ENCODE measurements around the gene NCF2.
"Not testable (repeated sequence)": the region's sequence is repeated elsewhere in the genome, so short reads cannot be mapped to it uniquely, and the experiment has no call there.

The NCF2 gene

DNA sequence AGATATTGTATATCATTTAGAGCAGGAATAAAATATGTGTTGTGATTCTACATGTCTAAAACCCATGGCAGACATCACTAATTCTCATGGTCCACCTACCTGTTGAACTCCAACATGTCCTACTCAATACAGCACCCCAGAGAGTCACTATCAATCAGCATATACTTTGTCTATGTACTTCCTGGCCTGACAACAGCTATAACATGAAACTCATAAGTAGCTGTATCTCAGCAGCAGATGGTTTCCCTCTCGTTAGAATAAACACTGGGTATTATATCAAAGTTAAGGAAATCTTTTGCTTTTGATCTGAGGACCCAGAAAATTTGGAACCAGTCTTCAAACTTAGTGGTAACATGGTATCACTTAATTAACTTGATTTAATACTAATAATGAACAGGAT, 29.5 kb upstream of the NCF2 start:
- no peak overlapping the region for H3K4me3 ChIP-seq (ENCODE audit: low read length)
- no peak for DNase-seq (ENCODE audit: low read depth, low spot score)

DNA sequence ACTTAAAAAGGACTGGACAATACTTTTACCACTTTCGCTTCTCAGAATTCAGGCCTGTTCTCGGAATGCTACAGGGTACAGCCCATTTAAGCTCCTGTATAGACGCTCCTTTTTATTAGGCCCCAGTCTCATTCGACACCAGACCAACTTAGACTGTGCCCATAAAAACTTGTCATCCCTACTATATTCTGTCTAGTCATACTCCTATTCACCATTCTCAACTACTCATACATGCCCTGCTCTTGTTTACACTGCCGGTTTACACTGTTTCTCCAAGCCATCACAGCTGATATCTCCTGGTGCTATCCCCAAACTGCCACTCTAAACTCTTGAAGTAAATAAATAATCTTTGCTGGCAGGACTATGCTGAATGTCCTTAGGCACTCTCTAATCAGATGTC, 27.9 kb upstream of the NCF2 start:
- not testable (repeated sequence) for DNase-seq (ENCODE audit: low read depth, low spot score); H3K4me3 ChIP-seq (ENCODE audit: low read length)

- not testable (repeated sequence) for DNase-seq (ENCODE audit: low read depth, low spot score); H3K4me3 ChIP-seq (ENCODE audit: low read length)
These were observed 22.7 kb upstream of the NCF2 start for GRCh38 chr1:183612975-183613374.

- H3K4me3 ChIP-seq (ENCODE audit: low read length): no peak overlapping the region
- DNase-seq (ENCODE audit: low read depth, low spot score): no peak
These were observed 22.1 kb upstream of the NCF2 start for GRCh38 chr1:183612407-183612806.

DNA sequence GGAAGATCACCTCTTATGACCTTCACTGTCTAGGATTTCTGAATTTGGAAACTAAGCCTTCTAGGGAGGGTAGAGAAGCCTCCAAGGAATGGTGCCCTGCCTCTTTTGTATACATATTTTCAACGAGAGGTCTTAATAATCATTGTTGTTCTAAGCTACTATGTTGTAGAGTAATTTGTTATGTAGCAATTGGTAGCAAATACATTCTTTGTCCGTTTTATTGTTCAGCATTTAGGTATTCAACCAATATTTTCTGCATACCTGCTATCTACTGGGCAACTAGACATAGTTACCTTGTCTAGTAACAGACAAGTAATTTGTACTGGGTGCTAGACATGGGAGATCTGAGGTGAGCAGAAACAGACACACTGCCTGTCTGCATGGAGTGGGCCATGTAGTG, 20.8 kb upstream of the NCF2 start:
- no peak for DNase-seq (ENCODE audit: low read depth, low spot score)
- no peak overlapping the region for H3K4me3 ChIP-seq (ENCODE audit: low read length)

DNA sequence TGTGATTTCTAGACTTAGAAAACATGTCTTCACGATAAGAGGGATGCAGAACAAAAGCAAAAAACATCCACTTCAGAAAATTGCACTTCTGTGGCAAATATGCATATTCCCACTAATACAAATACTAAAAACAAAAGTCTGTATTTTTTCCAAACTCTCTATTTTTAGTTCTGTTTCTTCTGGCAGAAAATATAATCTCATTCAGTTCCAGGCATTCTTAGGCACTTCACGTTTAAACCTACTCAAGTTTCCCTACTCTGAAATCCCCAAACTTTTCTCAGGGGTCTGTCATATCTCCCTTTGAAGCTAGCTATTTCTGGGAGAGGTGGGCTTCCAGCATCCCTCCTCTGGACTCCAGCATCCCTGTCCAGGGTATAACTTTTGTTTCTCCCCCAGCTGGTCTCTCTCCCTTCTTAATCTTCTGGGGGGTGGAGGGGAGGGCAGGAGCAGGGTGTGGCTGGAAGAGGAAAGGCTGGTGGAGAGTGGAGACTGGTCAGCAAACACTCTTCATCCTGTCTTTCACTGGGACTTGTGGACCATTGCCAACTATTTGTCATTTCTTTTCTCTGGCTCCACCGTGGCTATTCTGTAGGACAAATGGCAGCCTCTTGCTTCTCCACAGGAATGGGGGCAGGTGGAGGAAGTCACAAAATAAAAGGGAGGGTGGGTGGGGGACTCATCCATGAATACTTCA, 19.6 kb upstream of the NCF2 start:
- no peak overlapping the region for H3K4me3 ChIP-seq (ENCODE audit: low read length)
- no peak for DNase-seq (ENCODE audit: low read depth, low spot score)

DNA sequence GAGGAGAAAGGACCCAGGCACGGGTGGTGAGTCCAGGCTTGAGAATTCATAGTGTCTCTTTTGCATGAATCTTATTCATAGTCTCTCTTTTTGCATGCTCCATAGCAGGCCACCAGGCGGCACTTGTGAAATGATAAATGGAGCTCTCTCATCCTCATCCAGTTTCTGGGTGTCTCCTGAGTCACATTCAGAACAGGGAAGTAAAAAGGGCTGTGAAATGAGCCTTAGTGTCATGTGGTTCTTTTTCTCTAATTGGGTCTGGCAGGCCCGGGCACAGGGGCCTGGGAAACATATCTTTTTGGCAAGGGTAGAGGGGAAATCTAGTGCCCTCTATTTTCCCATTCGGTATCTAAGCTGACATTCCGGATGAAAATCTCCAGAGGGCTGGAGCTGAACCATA, 19.1 kb upstream of the NCF2 start:
- peak; percentile 27 for DNase-seq (ENCODE audit: low read depth, low spot score)
- H3K4me3 ChIP-seq (ENCODE audit: low read length): no peak overlapping the region

DNA sequence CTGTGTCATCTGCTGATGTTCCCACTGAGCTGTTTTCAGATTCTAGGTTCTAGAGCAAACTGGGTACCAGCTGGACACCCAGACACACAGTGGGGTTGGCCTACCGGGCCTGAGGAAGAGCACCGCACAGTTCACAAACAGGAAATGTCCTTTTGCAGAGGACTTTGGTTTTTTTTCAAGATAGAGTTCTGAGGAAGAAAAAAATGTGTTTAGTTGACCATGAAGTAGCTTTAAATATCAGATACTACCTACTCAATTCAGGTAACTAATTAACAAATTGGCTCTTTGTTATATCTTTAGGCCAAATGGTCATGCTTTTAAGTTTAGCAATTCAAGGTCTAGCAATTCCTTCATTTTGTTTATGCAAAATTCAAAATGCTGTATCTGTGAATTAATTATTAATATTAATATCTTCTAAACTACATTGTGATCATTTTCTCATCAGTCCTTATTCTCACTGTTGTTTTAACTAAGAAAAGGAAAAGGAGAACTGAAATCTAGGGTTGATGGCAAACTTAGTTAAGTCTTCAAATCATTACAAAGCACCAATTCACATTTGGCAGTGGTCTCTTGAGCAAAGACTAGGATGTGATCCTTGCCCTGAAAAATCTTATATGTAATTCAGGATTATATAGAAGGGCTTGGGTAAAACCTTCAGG, 17.2 kb upstream of the NCF2 start:
- H3K4me3 ChIP-seq (ENCODE audit: low read length): no peak overlapping the region
- no peak for DNase-seq (ENCODE audit: low read depth, low spot score)

GRCh38 chr1:183605904-183606303, 15.6 kb upstream of the NCF2 start:
- H3K4me3 ChIP-seq (ENCODE audit: low read length): no peak overlapping the region
- no peak for DNase-seq (ENCODE audit: low read depth, low spot score)

DNA sequence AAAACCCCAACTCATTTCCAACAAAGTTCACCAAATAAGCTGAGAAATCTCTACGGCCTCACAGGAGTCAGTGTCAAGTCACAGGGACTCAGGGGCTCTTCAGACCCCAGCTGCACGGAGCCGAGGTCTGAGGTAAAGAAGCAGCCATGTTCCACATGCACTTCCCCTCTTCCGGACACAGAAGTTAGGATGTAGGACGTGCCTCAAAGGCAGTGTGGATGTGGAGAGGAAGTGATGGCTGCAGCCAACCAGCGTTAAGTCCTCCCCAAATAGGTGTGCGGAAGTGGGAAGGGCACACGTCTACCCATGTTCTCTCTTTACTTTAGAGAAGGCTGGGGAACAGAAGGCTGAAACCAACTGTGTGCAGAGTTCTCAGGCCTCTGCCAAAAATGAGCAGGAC, 14.6 kb upstream of the NCF2 start:
- H3K4me3 ChIP-seq (ENCODE audit: low read length): no peak overlapping the region
- DNase-seq (ENCODE audit: low read depth, low spot score): no peak

DNA sequence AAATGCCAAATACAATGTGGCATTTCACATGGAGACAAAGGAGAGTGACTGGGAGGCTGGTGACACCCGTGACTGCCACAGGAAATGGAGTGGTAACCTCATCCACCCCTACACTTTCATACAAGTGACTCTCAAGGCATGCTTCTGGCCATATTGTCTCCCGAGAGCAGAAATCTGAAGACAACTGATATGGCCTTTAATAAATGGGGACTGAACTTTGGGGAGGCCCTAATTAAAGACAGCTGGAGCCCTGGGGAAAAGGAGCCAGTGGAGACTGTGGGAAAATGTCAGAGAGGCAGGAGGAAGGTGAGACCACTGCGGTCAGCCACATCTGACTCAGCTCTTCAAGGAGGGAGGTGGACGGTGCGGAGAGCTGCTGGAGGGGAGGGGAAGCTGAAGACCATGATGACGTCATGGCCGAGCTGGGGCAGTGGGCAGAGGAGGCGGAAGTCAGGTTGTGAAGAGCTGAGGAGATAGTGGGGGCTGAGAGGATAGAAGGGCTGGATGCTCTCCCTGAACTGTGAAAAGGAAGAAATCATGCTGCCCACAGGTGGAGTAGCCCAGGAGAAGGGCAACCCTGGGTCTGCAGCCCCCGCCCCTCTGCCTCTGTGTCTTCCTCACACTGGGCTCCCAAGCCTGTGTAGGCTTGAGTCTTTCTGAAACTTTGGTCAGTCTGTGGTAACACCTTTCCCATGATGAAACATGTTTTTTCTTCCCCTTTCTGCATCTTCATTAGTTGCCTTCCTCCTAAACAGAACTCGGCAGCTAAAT, 14.0 kb upstream of the NCF2 start:
- no peak overlapping the region for H3K4me3 ChIP-seq (ENCODE audit: low read length)
- no peak for DNase-seq (ENCODE audit: low read depth, low spot score)

DNA sequence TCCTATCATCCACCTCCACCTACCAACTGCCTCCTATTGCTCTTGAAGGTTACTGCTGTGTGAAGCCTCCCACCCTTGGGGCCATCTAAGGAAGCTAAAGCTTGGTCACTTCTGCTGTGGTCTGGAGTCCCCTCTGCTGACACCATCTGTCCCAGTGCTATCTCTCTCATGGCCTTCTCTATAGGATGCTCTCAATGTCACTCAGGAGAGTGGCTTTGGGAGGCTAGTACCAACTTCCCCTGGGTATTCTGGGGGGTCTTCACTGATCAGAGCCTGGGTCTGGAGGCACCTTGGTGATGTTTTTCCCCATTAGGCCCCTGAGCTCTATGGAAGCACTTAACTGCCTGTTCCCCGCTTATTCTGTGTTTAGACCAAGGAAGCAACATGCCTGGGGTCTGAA, 12.3 kb upstream of the NCF2 start:
- no peak for DNase-seq (ENCODE audit: low read depth, low spot score)
- H3K4me3 ChIP-seq (ENCODE audit: low read length): no peak overlapping the region

DNA sequence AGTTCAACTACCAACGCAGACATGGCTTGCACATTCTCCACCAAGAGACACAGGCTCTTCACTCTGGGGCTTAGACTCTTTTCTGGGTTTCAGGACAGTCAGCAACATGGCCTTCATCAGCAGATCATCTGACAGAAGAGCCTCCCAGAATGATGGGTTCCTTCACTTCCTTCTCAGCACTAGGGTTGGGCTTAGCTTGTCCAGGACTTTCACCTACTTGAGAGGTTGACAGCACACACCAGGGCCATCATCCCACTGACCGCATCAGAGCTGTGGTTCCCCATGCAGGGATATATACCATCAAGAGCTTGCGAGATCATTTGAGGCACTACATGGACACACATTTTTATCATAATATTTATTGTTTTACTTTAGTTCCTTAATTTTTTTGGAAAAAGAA, 10.4 kb upstream of the NCF2 start:
- H3K4me3 ChIP-seq (ENCODE audit: low read length): no peak overlapping the region
- no peak for DNase-seq (ENCODE audit: low read depth, low spot score)

GRCh38 chr1:183600136-183600535, 9.9 kb upstream of the NCF2 start:
- DNase-seq (ENCODE audit: low read depth, low spot score): no peak
- no peak overlapping the region for H3K4me3 ChIP-seq (ENCODE audit: low read length)

- H3K4me3 ChIP-seq (ENCODE audit: low read length): no peak overlapping the region
These were observed 8.1 kb upstream of the NCF2 start for GRCh38 chr1:183598386-183598785.

DNA sequence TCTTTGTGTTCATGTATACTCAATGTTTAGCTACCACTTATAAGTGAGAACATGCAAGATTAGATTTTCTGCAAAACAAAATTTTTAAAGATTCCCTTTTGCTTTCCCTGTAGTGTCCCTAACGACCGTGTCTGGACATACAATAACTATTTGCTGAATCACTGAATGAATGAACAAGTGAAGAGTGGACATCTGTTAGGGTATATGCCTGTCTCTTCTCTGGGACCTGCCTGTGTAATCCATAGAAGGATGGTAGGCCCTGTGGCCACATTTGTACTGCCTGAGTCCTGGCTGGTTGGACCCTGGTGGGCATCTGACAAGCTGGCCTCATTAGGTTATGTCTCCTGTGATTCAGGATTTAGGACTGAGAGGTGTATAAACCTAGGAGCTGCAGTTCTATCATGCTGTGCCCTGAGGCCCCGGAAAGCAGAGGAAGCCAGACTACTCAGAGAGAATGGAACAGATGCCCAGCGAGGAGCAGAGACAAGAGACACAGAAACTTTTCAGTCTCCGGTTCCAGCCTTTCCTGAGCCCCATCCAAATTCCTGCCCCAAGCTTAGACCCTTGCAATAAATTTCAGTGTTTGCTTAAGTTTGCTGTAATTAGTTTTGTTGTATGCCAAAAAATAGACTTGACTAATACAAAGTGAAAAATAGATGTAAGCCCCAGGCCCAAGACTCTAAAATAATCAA, 7.5 kb upstream of the NCF2 start:
- H3K4me3 ChIP-seq (ENCODE audit: low read length): no peak overlapping the region
- DNase-seq (ENCODE audit: low read depth, low spot score): no peak

More at GRCh38 chr1:183598386-183598785, 8.1 kb upstream of the NCF2 start:
- no peak for DNase-seq (ENCODE audit: low read depth, low spot score)

- DNase-seq (ENCODE audit: low read depth, low spot score): no peak
- H3K4me3 ChIP-seq (ENCODE audit: low read length): no peak overlapping the region
These were observed 6.2 kb upstream of the NCF2 start for GRCh38 chr1:183596500-183596899.

GRCh38 chr1:183595537-183595936, 5.3 kb upstream of the NCF2 start:
- no peak overlapping the region for H3K4me3 ChIP-seq (ENCODE audit: low read length)
- no peak for DNase-seq (ENCODE audit: low read depth, low spot score)

GRCh38 chr1:183593356-183593755, 3.1 kb upstream of the NCF2 start:
- H3K4me3 ChIP-seq (ENCODE audit: low read length): no peak overlapping the region

DNA sequence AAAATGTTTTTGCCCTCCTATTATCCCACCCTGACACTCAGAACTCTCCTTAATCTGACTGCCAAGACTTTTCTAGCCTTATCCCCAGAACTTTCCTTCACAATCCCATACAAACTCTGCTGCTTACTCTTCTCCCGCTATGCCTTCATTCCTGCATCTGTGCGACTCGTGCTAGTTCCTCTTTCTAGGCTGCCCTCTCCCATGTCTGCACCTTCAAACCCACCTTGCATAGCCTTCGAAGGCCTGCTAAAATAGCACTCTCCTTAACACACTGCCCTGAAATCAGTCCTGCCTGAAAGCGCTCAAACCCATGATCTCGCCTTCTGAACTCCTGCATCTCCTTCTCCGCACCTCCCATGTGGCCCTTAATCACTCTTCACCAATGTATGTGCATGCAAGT, 2.5 kb upstream of the NCF2 start:
- no peak for DNase-seq (ENCODE audit: low read depth, low spot score)
- H3K4me3 ChIP-seq (ENCODE audit: low read length): no peak overlapping the region

More at GRCh38 chr1:183593356-183593755, 3.1 kb upstream of the NCF2 start:
- no peak for DNase-seq (ENCODE audit: low read depth, low spot score)

Data from Jurkat, Clone E6-1 (cell line).